Keratinocyte (primary cell): ENCODE data around the gene WDR27. TPM values are rescaled to one million over a fixed set of nuclear protein-coding genes. Genes with fewer than 3 reads are reported as not detected.

Source experiments
- DNase-seq: peaks from one replicate; pipeline ENCODE4 v3.0.0-alpha.2; 2011; ENCODE audit warnings: low read depth, missing footprints, low spot score
- FAIRE-seq: peaks from 2 replicates; lab custom pipeline; 2011; peaks lifted over from hg19 to GRCh38; lab: Jason Lieb, UNC
- H2AFZ ChIP-seq: 2 replicates; pipeline ENCODE4 v1.6.0; 2012; ENCODE audit warnings: low read length, control low read depth, inconsistent platforms; ENCODE audit not compliant: control insufficient read depth
- H3K27ac ChIP-seq: 2 replicates; pipeline ENCODE4 v1.5.1; 2011; ENCODE audit warnings: low read length; ENCODE audit not compliant: control insufficient read depth, insufficient read depth
- H3K27me3 ChIP-seq: 3 replicates; pipeline ENCODE4 v1.6.0; 2011; ENCODE audit warnings: low read length; ENCODE audit not compliant: control insufficient read depth, insufficient read depth; ENCODE audit errors: extremely low read depth
- H3K36me3 ChIP-seq, 2 experiments: 2 replicates in 1 of 2; 3 replicates in 1 of 2; pipeline ENCODE4 v1.5.1; 2011; ENCODE audit warnings: low read length in 2 of 2, mild to moderate bottlenecking in 1 of 2; ENCODE audit not compliant: control insufficient read depth in 2 of 2, insufficient read depth in 2 of 2; ENCODE audit errors: extremely low read depth in 1 of 2
- H3K4me1 ChIP-seq: 3 replicates; pipeline ENCODE4 v1.5.1; 2011; ENCODE audit warnings: low read length; ENCODE audit not compliant: control insufficient read depth, insufficient read depth; ENCODE audit errors: extremely low read depth
- H3K4me2 ChIP-seq: 3 replicates; pipeline ENCODE4 v1.6.0; 2011; ENCODE audit warnings: low read depth, low read length; ENCODE audit not compliant: control insufficient read depth, insufficient read depth; ENCODE audit errors: extremely low read depth
- H3K4me3 ChIP-seq, 3 experiments: fragments of 200-600 bp in 1 of 3; sonication (generic) in 1 of 3; 2 replicates in 2 of 3; 3 replicates in 1 of 3; pipeline ENCODE4 v1.5.1; 2011 to 2016; ENCODE audit warnings: low read length in 3 of 3, mild to moderate bottlenecking in 3 of 3, control low read depth in 2 of 3, inconsistent platforms in 1 of 3, low read depth in 1 of 3, mixed read lengths in 1 of 3, mixed run types in 1 of 3, moderate library complexity in 1 of 3; ENCODE audit not compliant: control insufficient read depth in 2 of 3, insufficient read depth in 2 of 3; ENCODE audit errors: extremely low read depth in 1 of 3
- H3K79me2 ChIP-seq: 2 replicates; pipeline ENCODE4 v1.6.0; 2012; ENCODE audit warnings: low read length; ENCODE audit not compliant: control insufficient read depth, insufficient read depth
- H3K9ac ChIP-seq: 3 replicates; pipeline ENCODE4 v1.6.0; 2011; ENCODE audit warnings: low read length; ENCODE audit not compliant: control insufficient read depth, insufficient read depth; ENCODE audit errors: extremely low read depth
- H3K9me1 ChIP-seq: 3 replicates; pipeline ENCODE4 v1.6.0; 2011; ENCODE audit warnings: low read length; ENCODE audit not compliant: control insufficient read depth, insufficient read depth; ENCODE audit errors: extremely low read depth
- H3K9me3 ChIP-seq: 2 replicates; pipeline ENCODE4 v1.5.1; 2012; ENCODE audit warnings: low read depth, low read length; ENCODE audit not compliant: control insufficient read depth
- H4K20me1 ChIP-seq: 3 replicates; pipeline ENCODE4 v1.6.0; 2011; ENCODE audit warnings: low read length; ENCODE audit not compliant: control insufficient read depth, insufficient read depth; ENCODE audit errors: extremely low read depth
- EZH2 ChIP-seq: IDR thresholded peaks from one replicate; pipeline ENCODE4 v1.6.1; 2012; ENCODE audit warnings: inconsistent platforms, mild to moderate bottlenecking, low read length, moderate library complexity
- dilution Hi-C: fragments of 300-500 bp; cut with MboI; formaldehyde crosslinking; loops from one replicate; pipeline ENCODE4 v1.7.0; 2020; ENCODE audit warnings: low sequenced_read_pairs; ENCODE audit not compliant: extremely low pct_ligation_motif_present
- polyA plus RNA-seq, 5 experiments: library from polyadenylated mRNA; depleted of rRNA in 3 of 5; stranded (reverse) in 3 of 5; stranded (forward) in 1 of 5; unstranded in 1 of 5; fragments of >200 nt; gene quantifications; 1 replicate in 1 of 5; 2 replicates in 3 of 5; 3 replicates in 1 of 5; pipeline versions ENCODE4 v1.2.1 to v1.2.3, GENCODE V29; 2011 to 2012; ENCODE audit warnings: missing spikeins in 2 of 5, low read depth in 1 of 5, low replicate concordance in 1 of 5
- TF ChIP-seq, protein P1 (sequence below), 3 experiments: IDR thresholded peaks in 1 of 3; conservative IDR thresholded peaks in 1 of 3; optimal IDR thresholded peaks in 1 of 3; 2 replicates in 2 of 3; 3 replicates in 1 of 3; pipeline versions ENCODE3 to v1.5.1; 2011; ENCODE audit warnings: low read length in 3 of 3, mild to moderate bottlenecking in 3 of 3, moderate library complexity in 2 of 3, control low read depth in 1 of 3, inconsistent platforms in 1 of 3; ENCODE audit not compliant: insufficient read depth in 2 of 3; ENCODE audit errors: extremely low read depth in 1 of 3

The WDR27 gene
- polyA plus RNA-seq, 1 donor (not counting 4 experiments of a cell fraction or from before 2014, with no cell fraction given) = 17.8 TPM

DNA sequence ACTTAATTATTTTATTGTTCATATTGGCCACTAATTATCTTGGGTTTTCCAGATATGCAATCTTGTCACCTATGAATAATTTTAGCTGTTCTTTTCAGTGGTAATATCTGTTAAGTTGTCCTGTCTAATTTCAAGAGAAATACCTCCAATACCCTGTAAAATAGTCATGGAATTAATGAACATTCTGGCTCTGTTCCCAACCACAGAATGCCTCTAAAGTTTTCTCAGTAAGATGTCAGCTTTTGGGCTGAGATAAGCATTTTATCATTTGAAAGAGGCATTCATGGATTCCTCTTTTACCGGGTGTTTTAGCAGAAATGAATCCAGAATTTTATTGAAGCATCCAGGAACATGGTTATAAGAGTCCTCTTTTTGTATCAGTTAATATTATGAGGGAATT lies 109.3 kb downstream of the WDR27 start:
- Histone ChIP-seq H4K20me1 (no peaks in the 10 kb centered on the region), H2AFZ (no peak overlapping the region), H3K4me2 (no peak overlapping the region), H3K4me1 (no peaks in the 10 kb centered on the region), H3K9me3 (no peaks in the 10 kb centered on the region), H3K4me3 (no peak overlapping the region), H3K79me2 (no peaks in the 10 kb centered on the region), H3K9me1 (no peaks in the 10 kb centered on the region), H3K27ac (no peak overlapping the region), H3K9ac (no peak overlapping the region), H3K36me3 (no peaks in the 10 kb centered on the region), H3K27me3 (no peaks in the 10 kb centered on the region)
- FAIRE-seq = no peak
- DNase-seq = no peak
- dilution Hi-C loops = no loop called here
- no peak for TF ChIP-seq EZH2
- TF ChIP-seq, protein P1, sequence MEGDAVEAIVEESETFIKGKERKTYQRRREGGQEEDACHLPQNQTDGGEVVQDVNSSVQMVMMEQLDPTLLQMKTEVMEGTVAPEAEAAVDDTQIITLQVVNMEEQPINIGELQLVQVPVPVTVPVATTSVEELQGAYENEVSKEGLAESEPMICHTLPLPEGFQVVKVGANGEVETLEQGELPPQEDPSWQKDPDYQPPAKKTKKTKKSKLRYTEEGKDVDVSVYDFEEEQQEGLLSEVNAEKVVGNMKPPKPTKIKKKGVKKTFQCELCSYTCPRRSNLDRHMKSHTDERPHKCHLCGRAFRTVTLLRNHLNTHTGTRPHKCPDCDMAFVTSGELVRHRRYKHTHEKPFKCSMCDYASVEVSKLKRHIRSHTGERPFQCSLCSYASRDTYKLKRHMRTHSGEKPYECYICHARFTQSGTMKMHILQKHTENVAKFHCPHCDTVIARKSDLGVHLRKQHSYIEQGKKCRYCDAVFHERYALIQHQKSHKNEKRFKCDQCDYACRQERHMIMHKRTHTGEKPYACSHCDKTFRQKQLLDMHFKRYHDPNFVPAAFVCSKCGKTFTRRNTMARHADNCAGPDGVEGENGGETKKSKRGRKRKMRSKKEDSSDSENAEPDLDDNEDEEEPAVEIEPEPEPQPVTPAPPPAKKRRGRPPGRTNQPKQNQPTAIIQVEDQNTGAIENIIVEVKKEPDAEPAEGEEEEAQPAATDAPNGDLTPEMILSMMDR (optimal IDR thresholded peaks at IDR 0.05 in 1 of 3, IDR thresholded peaks at IDR 0.05 in 1 of 3, conservative IDR thresholded peaks at IDR 0.05 in 1 of 3; ENCODE audit: extremely low read depth in 1 of 3, insufficient read depth in 2 of 3, low read length in 3 of 3) = no peak

DNA sequence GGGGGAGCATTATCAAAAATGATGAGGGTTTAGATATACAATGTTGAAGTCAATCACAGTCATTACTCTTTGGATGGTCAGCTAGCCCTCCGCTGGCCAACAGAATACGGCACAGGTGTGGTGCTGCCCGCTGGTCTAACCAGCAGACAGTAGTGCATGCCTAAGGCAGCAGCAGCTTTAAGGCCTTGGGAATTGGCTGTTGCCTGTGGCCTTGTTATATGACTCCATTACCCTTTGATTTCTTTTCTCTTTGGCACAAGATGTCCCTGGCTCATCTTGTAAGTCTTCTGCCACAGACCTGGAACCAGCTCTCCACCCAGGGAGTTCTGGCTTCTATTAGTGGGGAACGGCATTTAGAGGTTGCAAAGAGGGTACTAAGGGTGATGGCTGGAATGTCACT lies 110.2 kb downstream of the WDR27 start:
- no peaks in the 10 kb centered on the region for H3K36me3 ChIP-seq
- H3K4me3 ChIP-seq = no peak overlapping the region
- TF ChIP-seq EZH2 = no peak
- TF ChIP-seq, protein P1 (optimal IDR thresholded peaks at IDR 0.05 in 1 of 3, IDR thresholded peaks at IDR 0.05 in 1 of 3, conservative IDR thresholded peaks at IDR 0.05 in 1 of 3; ENCODE audit: extremely low read depth in 1 of 3, insufficient read depth in 2 of 3, low read length in 3 of 3) = no peak
- no peak overlapping the region for H3K9ac ChIP-seq
- H3K27ac ChIP-seq = no peak overlapping the region
- H3K79me2 ChIP-seq = no peaks in the 10 kb centered on the region
- dilution Hi-C loops = no loop called here
- FAIRE-seq (no peak), DNase-seq (no peak)
- no peak overlapping the region for H2AFZ ChIP-seq
- H3K27me3 ChIP-seq = no peaks in the 10 kb centered on the region
- no peaks in the 10 kb centered on the region for H3K4me1 ChIP-seq
- H4K20me1 ChIP-seq = no peaks in the 10 kb centered on the region
- no peaks in the 10 kb centered on the region for H3K9me3 ChIP-seq
- no peaks in the 10 kb centered on the region for H3K9me1 ChIP-seq
- no peak overlapping the region for H3K4me2 ChIP-seq
